Panc1 (cell line): ENCODE data around the gene KNG1. TPM values are rescaled to one million over a fixed set of nuclear protein-coding genes. Genes with fewer than 3 reads are reported as not detected.

Experiments used
- ATAC-seq: fragments of 200-7000 bp; cut with Tn5 transposase; 2 replicates; pipeline ENCODE4 v1.9.1; 2020; ENCODE audit warnings: mild to moderate bottlenecking, moderate library complexity
- BruUV-seq: library from RNA; stranded (reverse); fragments of 400-500 nt; replicated peaks from 2 replicates; lab custom pipeline; 2021; lab: Mats Ljungman, UMichigan
- CTCF ChIA-PET: fragments of 300-600 bp; sonication (Branson Sonifier 250); formaldehyde crosslinking; loops from one replicate; lab custom pipeline; 2022; ENCODE audit warnings: antibody characterized with exemption; lab: Charles Lee
- POLR2A ChIA-PET: fragments of 300-600 bp; sonication (Branson Sonifier 250); formaldehyde crosslinking; loops from one replicate; lab custom pipeline; 2022; ENCODE audit warnings: antibody characterized with exemption; lab: Charles Lee
- DNase-seq: peaks from one replicate; pipeline ENCODE4 v3.0.0-alpha.2; 2010; ENCODE audit warnings: low read depth, low spot score
- H3K27ac ChIP-seq: 2 replicates; pipeline ENCODE4 v1.5.1; 2011; ENCODE audit warnings: mild to moderate bottlenecking, low read length, inconsistent platforms
- H3K27me3 ChIP-seq: fragments of 200-500 bp; sonication (Bioruptor generic); 2 replicates; pipeline ENCODE4 v1.6.0; 2014; ENCODE audit warnings: low read length, inconsistent platforms; ENCODE audit not compliant: control insufficient read depth, insufficient read depth
- H3K36me3 ChIP-seq: fragments of 200-500 bp; sonication (Bioruptor generic); 2 replicates; pipeline ENCODE4 v1.5.1; 2014; ENCODE audit warnings: inconsistent platforms, mild to moderate bottlenecking, low read length, moderate library complexity; ENCODE audit not compliant: control insufficient read depth, insufficient read depth
- H3K4me1 ChIP-seq: 2 replicates; pipeline ENCODE4 v1.5.1; 2011; ENCODE audit warnings: inconsistent platforms, mild to moderate bottlenecking, low read length, moderate library complexity; ENCODE audit not compliant: control insufficient read depth, insufficient read depth
- H3K4me3 ChIP-seq, 2 experiments: 2 replicates each; pipeline ENCODE4 v1.5.1; 2011 to 2012; ENCODE audit warnings: low read depth in 2 of 2, low read length in 2 of 2, mild to moderate bottlenecking in 2 of 2, inconsistent platforms in 1 of 2, moderate library complexity in 1 of 2
- H3K9me3 ChIP-seq: fragments of 200-500 bp; sonication (Bioruptor generic); 2 replicates; pipeline ENCODE4 v1.5.1; 2014; ENCODE audit warnings: low read depth, mild to moderate bottlenecking, inconsistent platforms, low read length, moderate library complexity; ENCODE audit not compliant: control insufficient read depth, insufficient read depth
- POLR2AphosphoS5 ChIP-seq: IDR thresholded peaks from 2 replicates; pipeline ENCODE4 v1.6.1; 2012; ENCODE audit warnings: mild to moderate bottlenecking, low read depth, low read length, moderate library complexity
- SIN3A ChIP-seq: IDR thresholded peaks from 2 replicates; pipeline ENCODE4 v1.6.1; 2012; ENCODE audit warnings: low read depth, mild to moderate bottlenecking, low read length, moderate library complexity, borderline replicate concordance; ENCODE audit not compliant: insufficient read depth
- TCF7L2 ChIP-seq: IDR thresholded peaks from 2 replicates; pipeline ENCODE4 v1.6.1; 2011; ENCODE audit warnings: mild to moderate bottlenecking, low read depth, low read length, inconsistent platforms
- in situ Hi-C: cut with HindIII; loops from 2 replicates; pipeline ENCODE4 v1.10.0; 2016; ENCODE audit warnings: low sequenced_read_pairs, low pct_unique_long_range_greater_than_20kb
- intact Hi-C: fragments of 100-400 bp; cut with micrococcal nuclease; formaldehyde crosslinking; loops from one replicate; pipeline ENCODE4 v1.10.0; 2022; ENCODE audit not compliant: unreplicated experiment
- total RNA-seq: library from RNA; stranded (reverse); gene quantifications from one replicate; pipeline ENCODE4 v1.2.1, GENCODE V29; 2021; ENCODE audit not compliant: unreplicated experiment
- TF ChIP-seq, protein P1 (sequence below), 2 experiments: IDR thresholded peaks; 2 replicates each; pipeline ENCODE4 v1.6.1; 2011 to 2012; ENCODE audit warnings: low read depth in 2 of 2, control low read depth in 1 of 2, low read length in 1 of 2, mild to moderate bottlenecking in 1 of 2, moderate library complexity in 1 of 2; ENCODE audit not compliant: insufficient read depth in 1 of 2
- TF ChIP-seq, protein P2 (sequence below): fragments of 450-650 bp; IDR thresholded peaks from 2 replicates; pipeline ENCODE4 v1.5.1; 2017; ENCODE audit warnings: mild to moderate bottlenecking

Gene KNG1
- total RNA-seq, 1 experiment from 2014 or later, result 0.23 TPM

DNA sequence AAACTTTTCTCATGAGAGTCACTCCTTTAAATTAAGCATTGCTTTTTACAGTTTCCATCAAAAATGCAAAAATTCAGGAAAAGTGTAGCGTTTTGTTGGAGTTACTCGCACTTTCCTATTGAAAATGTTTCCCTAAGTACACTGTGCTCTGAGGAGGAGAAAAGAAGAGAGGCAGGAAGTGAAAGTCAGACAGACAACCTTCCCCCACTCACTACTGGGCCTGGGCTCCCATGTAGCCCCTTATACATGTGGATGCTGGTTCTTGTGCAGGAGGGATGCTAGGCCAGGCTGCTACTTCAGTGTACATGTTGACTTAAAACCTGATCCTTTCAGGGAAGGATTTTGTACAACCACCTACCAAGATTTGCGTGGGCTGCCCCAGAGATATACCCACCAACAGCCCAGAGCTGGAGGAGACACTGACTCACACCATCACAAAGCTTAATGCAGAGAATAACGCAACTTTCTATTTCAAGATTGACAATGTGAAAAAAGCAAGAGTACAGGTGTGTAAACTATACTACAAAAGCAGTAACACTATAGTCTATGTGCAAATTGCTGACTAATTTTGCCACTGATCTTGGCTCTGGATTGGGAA is 15.1 kb downstream of the KNG1 start:
- no TSS peak for BruUV-seq
- ATAC-seq, result no peak
- in situ Hi-C loops, result no loop called here

DNA sequence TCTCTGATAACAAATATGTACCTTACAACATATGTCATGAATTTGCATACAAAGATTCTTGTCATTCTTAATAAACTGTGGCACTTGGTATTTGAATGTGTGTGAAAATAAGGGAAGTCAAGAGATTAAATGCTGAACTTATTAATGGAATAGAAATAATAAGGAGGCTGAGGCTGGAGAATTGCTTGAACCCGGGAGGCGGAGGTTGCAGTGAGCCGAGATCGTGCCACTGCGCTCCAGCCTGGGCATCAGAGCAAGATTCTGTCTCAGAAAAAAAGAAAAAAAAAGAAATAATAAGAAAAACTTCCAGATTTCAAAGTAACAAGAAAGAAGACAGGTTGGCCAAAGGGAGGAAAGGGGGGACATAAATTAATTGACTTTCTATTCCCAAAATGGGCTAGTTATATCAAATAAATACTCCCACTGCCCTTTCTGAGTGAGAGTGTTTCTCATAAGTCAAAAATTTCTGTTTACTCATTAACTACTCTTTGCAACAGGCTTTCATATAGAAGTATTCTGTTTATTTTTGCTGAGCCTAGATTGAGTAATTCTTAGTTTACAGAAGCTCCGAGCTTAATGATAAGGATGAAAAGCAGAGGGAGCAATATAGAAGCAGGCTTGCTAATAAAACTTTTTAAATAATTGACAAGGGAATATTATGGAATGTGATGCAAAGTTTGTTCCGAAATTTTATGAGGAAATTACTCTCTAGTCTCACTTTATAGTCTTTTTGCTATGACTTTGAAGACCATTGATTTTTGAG is 25.6 kb downstream of the KNG1 start:
- intact Hi-C loops, result no loop called here
- in situ Hi-C loops, result no loop called here
- no peak overlapping the region for H3K4me3 ChIP-seq
- TF ChIP-seq POLR2AphosphoS5, result no peak
- TF ChIP-seq, protein P1, sequence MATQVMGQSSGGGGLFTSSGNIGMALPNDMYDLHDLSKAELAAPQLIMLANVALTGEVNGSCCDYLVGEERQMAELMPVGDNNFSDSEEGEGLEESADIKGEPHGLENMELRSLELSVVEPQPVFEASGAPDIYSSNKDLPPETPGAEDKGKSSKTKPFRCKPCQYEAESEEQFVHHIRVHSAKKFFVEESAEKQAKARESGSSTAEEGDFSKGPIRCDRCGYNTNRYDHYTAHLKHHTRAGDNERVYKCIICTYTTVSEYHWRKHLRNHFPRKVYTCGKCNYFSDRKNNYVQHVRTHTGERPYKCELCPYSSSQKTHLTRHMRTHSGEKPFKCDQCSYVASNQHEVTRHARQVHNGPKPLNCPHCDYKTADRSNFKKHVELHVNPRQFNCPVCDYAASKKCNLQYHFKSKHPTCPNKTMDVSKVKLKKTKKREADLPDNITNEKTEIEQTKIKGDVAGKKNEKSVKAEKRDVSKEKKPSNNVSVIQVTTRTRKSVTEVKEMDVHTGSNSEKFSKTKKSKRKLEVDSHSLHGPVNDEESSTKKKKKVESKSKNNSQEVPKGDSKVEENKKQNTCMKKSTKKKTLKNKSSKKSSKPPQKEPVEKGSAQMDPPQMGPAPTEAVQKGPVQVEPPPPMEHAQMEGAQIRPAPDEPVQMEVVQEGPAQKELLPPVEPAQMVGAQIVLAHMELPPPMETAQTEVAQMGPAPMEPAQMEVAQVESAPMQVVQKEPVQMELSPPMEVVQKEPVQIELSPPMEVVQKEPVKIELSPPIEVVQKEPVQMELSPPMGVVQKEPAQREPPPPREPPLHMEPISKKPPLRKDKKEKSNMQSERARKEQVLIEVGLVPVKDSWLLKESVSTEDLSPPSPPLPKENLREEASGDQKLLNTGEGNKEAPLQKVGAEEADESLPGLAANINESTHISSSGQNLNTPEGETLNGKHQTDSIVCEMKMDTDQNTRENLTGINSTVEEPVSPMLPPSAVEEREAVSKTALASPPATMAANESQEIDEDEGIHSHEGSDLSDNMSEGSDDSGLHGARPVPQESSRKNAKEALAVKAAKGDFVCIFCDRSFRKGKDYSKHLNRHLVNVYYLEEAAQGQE (IDR thresholded peaks at IDR 0.05; ENCODE audit: insufficient read depth in 1 of 2, low read depth in 2 of 2, low read length in 1 of 2), result no peak
- TF ChIP-seq, protein P2, sequence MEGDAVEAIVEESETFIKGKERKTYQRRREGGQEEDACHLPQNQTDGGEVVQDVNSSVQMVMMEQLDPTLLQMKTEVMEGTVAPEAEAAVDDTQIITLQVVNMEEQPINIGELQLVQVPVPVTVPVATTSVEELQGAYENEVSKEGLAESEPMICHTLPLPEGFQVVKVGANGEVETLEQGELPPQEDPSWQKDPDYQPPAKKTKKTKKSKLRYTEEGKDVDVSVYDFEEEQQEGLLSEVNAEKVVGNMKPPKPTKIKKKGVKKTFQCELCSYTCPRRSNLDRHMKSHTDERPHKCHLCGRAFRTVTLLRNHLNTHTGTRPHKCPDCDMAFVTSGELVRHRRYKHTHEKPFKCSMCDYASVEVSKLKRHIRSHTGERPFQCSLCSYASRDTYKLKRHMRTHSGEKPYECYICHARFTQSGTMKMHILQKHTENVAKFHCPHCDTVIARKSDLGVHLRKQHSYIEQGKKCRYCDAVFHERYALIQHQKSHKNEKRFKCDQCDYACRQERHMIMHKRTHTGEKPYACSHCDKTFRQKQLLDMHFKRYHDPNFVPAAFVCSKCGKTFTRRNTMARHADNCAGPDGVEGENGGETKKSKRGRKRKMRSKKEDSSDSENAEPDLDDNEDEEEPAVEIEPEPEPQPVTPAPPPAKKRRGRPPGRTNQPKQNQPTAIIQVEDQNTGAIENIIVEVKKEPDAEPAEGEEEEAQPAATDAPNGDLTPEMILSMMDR, result no peak
- TF ChIP-seq TCF7L2, result no peak
- TF ChIP-seq SIN3A, result no peak
- no peak overlapping the region for H3K27ac ChIP-seq
- POLR2A ChIA-PET, result no interaction called here
- CTCF ChIA-PET, result no interaction called here
- H3K27me3 ChIP-seq, result no peaks in the 10 kb centered on the region
- no peaks in the 10 kb centered on the region for H3K4me1 ChIP-seq
- DNase-seq (no peak), ATAC-seq (no peak)
- no peaks in the 10 kb centered on the region for H3K9me3 ChIP-seq
- BruUV-seq, result no TSS peak
- no peaks in the 10 kb centered on the region for H3K36me3 ChIP-seq

More for the DNA sequence above, 15.1 kb downstream of the KNG1 start:
- no peaks in the 10 kb centered on the region for H3K4me1 ChIP-seq
- H3K27ac ChIP-seq, result no peak overlapping the region
- no peak for DNase-seq
- no peaks in the 10 kb centered on the region for H3K27me3 ChIP-seq
- TF ChIP-seq, protein P2, result no peak
- TF ChIP-seq SIN3A (no peak), POLR2AphosphoS5 (no peak)
- CTCF ChIA-PET, result no interaction called here
- POLR2A ChIA-PET, result no interaction called here
- no peaks in the 10 kb centered on the region for H3K36me3 ChIP-seq
- no peaks in the 10 kb centered on the region for H3K9me3 ChIP-seq
- H3K4me3 ChIP-seq, result no peak overlapping the region
- intact Hi-C loops, result no loop called here
